Bronchial epithelial cell (primary cell): ENCODE results near the gene RBMS1. TPM values are rescaled to one million over a fixed set of nuclear protein-coding genes. Genes with fewer than 3 reads are reported as not detected.

Experiments
- DNase-seq: peaks from one replicate; pipeline ENCODE4 v3.0.0-alpha.2; 2010; ENCODE audit warnings: low read depth
- FAIRE-seq: peaks from 2 replicates; lab custom pipeline; 2011; peaks lifted over from hg19 to GRCh38; lab: Jason Lieb, UNC
- H3K27me3 ChIP-seq: 2 replicates; pipeline ENCODE4 v1.5.1; 2011; ENCODE audit warnings: low read length; ENCODE audit not compliant: control insufficient read depth, insufficient read depth
- H3K36me3 ChIP-seq: 2 replicates; pipeline ENCODE4 v1.5.1; 2011; ENCODE audit warnings: low read length; ENCODE audit not compliant: control insufficient read depth, insufficient read depth
- H3K4me3 ChIP-seq: 2 replicates; pipeline ENCODE4 v1.5.1; 2011; ENCODE audit warnings: mild to moderate bottlenecking, low read depth, low read length, control low read depth
- total RNA-seq: library from RNA; depleted of rRNA; stranded (reverse); fragments of >200 nt; gene quantifications from 2 replicates; pipeline ENCODE4 v1.2.1, GENCODE V29; 2014
- TF ChIP-seq, protein P1 (sequence below): IDR thresholded peaks from 2 replicates; pipeline ENCODE4 v1.5.1; 2011; ENCODE audit warnings: mild to moderate bottlenecking, moderate library complexity, low read length, control low read depth, inconsistent platforms; ENCODE audit not compliant: insufficient read depth, severe bottlenecking

Gene RBMS1
- total RNA-seq, 1 donor from 2014 or later = 30.0 TPM

DNA sequence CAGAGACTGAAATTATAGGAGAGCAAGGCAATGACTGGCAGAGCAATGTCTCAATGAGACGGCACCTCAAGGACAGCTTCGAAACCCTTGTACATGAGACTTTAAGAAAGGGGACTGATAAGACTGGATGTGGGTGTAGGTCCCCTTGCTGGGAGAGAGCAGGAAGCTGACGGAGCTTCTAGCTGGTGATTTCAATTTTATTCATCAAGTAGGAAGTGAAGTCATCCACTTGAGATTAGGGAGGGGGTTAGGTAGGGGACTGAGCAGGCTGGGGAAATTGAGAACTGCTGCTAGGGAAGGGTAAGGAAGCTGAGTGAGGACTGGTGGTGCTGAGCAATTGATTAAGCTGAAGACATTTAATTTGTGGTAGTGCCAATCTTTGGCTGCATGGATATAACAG, 194.1 kb downstream of the RBMS1 start:
- TF ChIP-seq, protein P1, sequence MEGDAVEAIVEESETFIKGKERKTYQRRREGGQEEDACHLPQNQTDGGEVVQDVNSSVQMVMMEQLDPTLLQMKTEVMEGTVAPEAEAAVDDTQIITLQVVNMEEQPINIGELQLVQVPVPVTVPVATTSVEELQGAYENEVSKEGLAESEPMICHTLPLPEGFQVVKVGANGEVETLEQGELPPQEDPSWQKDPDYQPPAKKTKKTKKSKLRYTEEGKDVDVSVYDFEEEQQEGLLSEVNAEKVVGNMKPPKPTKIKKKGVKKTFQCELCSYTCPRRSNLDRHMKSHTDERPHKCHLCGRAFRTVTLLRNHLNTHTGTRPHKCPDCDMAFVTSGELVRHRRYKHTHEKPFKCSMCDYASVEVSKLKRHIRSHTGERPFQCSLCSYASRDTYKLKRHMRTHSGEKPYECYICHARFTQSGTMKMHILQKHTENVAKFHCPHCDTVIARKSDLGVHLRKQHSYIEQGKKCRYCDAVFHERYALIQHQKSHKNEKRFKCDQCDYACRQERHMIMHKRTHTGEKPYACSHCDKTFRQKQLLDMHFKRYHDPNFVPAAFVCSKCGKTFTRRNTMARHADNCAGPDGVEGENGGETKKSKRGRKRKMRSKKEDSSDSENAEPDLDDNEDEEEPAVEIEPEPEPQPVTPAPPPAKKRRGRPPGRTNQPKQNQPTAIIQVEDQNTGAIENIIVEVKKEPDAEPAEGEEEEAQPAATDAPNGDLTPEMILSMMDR = no peak
- DNase-seq = peak; percentile 85
- Histone ChIP-seq H3K4me3 (no peak overlapping the region), H3K36me3 (peaks cover 5% of the 10 kb centered on the region), H3K27me3 (no peaks in the 10 kb centered on the region)
- no peak for FAIRE-seq

DNA sequence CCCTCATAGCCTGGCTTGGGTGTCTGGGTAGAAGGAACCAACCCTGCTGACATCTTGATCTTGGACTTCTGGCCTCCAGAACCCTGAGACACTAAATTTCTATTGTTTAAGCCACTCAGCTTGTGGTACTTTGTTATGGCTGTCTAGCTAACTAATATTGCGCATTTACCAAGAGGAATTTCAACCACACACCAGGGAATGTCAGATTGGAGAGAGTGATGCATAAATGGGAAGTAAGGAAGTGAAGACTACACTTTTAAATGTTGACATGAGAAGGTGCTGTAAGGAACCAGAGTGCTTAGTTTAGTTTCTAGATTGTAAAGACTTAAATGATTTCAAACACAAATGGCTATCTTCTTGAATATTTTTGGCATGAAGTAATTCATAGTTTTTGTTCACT, 194.6 kb downstream of the RBMS1 start:
- DNase-seq (no peak), FAIRE-seq (no peak)
- TF ChIP-seq, protein P1 = no peak
- H3K36me3 ChIP-seq = peaks cover 5% of the 10 kb centered on the region
- H3K4me3 ChIP-seq = no peak overlapping the region
- H3K27me3 ChIP-seq = no peaks in the 10 kb centered on the region

DNA sequence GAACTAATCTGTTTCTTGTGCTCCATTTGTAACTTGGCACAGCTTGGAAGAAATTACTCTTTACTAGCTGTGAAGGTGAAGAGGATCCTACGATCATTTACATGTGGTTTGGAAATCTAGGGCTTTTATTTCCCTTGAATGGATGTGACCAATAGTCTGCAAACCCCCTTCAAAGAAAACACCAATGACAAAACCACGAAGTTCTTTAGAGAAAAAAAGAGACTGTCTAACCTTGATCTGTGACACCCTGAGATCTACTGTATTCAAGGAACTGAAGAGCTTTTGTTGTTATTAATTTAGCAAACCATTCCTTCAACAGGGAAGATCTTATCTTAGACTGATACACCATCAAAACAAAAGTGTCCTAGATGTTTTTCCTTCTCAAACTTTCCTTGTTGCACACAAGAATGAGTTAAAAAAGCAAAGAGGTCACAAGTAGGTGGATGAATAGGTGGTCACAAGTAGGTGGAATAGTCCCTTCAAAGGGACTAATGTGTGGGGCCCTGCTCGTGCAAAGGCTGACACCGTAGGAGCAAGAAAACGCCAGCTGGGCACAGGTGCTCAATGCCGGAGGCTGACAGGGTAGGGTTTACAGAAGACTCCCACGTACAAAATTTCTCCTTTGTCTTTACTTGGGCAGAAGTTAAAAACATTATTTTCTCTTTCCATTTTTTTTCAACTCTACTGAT, 197.9 kb downstream of the RBMS1 start:
- DNase-seq = no peak
- TF ChIP-seq, protein P1 = no peak
- Histone ChIP-seq H3K36me3 (peaks cover 2% of the 10 kb centered on the region), H3K4me3 (no peak overlapping the region), H3K27me3 (no peaks in the 10 kb centered on the region)
- FAIRE-seq = no peak

DNA sequence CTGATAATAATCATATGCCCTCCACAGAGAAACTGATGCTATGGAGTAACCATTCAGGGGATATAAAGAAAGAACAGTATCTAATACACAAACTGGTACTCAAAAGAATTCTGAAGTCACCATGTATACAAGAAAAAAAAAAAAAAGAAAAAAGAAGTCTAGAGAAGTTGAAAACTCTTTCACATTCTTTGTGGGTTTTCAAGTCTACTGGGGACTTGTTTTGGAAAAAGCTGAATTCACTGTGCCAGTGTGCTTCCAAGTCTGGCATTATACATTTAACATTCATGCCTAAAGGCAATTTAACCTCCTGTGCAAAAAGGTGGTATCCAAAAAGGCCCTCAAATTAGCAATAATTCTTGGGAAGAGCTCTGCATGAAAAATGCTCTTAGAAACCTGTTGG, 198.7 kb downstream of the RBMS1 start:
- Histone ChIP-seq H3K36me3 (peaks cover 1% of the 10 kb centered on the region), H3K27me3 (no peaks in the 10 kb centered on the region), H3K4me3 (no peak overlapping the region)
- no peak for FAIRE-seq
- TF ChIP-seq, protein P1 = no peak
- no peak for DNase-seq

DNA sequence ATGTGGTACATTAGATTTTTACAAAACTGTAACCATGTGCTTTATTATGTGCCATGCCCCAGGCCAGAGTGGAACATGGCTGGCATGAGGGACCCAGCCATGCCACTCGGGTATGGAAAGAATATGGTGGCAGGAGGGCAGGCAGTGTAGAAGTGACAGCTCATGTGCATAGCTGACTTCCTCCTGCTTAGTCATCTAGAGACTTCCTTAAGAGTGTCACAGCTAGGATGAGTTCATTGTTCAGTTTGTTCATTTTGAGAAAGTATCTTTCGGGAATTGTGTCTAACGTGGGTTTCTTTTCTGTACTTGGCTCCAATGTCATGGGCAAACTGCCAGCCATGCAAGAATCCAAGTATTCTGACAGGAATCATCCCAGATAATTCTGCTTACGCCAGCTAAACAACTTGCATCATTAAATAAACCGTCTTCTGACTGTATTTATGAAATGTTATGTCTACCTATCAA, 199.2 kb downstream of the RBMS1 start:
- FAIRE-seq (no peak), DNase-seq (peak; percentile 64)
- Histone ChIP-seq H3K4me3 (no peak overlapping the region), H3K27me3 (no peaks in the 10 kb centered on the region), H3K36me3 (peaks cover 1% of the 10 kb centered on the region)
- TF ChIP-seq, protein P1 = no peak
